Naive thymus-derived CD4-positive, alpha-beta T cell (primary cell): ENCODE results near the gene PRM3. TPM values are rescaled to one million over a fixed set of nuclear protein-coding genes. Genes with fewer than 3 reads are reported as not detected.

Source experiments
- ATAC-seq: fragments of 150-1000 bp; cut with Tn5 transposase; 2 replicates; pipeline ENCODE4 v1.10.0; 2021; ENCODE audit warnings: mild to moderate bottlenecking, moderate library complexity
- CTCF ChIA-PET: fragments of 350-600 bp; sonication (Branson Sonifier 250); formaldehyde crosslinking; loops from one replicate; lab custom pipeline; 2021; ENCODE audit warnings: antibody characterized with exemption; lab: Charles Lee
- POLR2A ChIA-PET: fragments of 350-600 bp; sonication (Branson Sonifier 250); formaldehyde crosslinking; loops from one replicate; lab custom pipeline; 2021; ENCODE audit warnings: antibody characterized with exemption, inconsistent platforms; lab: Charles Lee
- DNase-seq, 9 donors: peaks; one replicate each; pipeline versions ENCODE4 v3.0.0 to v3.0.0-alpha.2; 2020 to 2022; ENCODE audit warnings: mixed read lengths in 1 of 9
- H3K27ac ChIP-seq: one replicate; pipeline ENCODE4 v1.7.0; 2013; ENCODE audit warnings: mild to moderate bottlenecking, low read depth, low read length, moderate library complexity
- H3K27me3 ChIP-seq, 2 donors: one replicate each; pipeline ENCODE4 v1.7.0; 2013; ENCODE audit warnings: low read length in 2 of 2, mild to moderate bottlenecking in 2 of 2, moderate library complexity in 2 of 2; ENCODE audit not compliant: control insufficient read depth in 2 of 2, insufficient read depth in 2 of 2
- H3K36me3 ChIP-seq, 3 experiments: 1 replicate in 2 of 3; 2 replicates in 1 of 3; pipeline ENCODE4 v1.7.0; 2013; ENCODE audit warnings: low read length in 3 of 3, mild to moderate bottlenecking in 3 of 3, moderate library complexity in 1 of 3; ENCODE audit not compliant: insufficient read depth in 3 of 3, control insufficient read depth in 2 of 3
- H3K4me1 ChIP-seq, 2 donors: one replicate each; pipeline ENCODE4 v1.7.0; 2013; ENCODE audit warnings: low read length in 2 of 2, mild to moderate bottlenecking in 2 of 2, moderate library complexity in 1 of 2; ENCODE audit not compliant: control insufficient read depth in 2 of 2, insufficient read depth in 2 of 2
- H3K4me3 ChIP-seq: 2 replicates; pipeline ENCODE4 v1.7.0; 2013; ENCODE audit warnings: mild to moderate bottlenecking, low read length
- H3K9me3 ChIP-seq, 3 experiments: 1 replicate in 2 of 3; 2 replicates in 1 of 3; pipeline ENCODE4 v1.7.0; 2013; ENCODE audit warnings: low read length in 3 of 3; ENCODE audit not compliant: control insufficient read depth in 2 of 3
- H3K27ac Mint-ChIP-seq, 9 donors: one replicate each; pipeline ENCODE4 v1.8.0; 2020 to 2022; ENCODE audit warnings: mixed read lengths in 9 of 9, mild to moderate bottlenecking in 8 of 9, moderate library complexity in 5 of 9, inconsistent platforms in 2 of 9
- H3K27me3 Mint-ChIP-seq, 5 donors: one replicate each; pipeline ENCODE4 v1.8.0; 2021 to 2022; ENCODE audit warnings: mixed read lengths in 5 of 5, mild to moderate bottlenecking in 1 of 5
- H3K36me3 Mint-ChIP-seq, 5 donors: one replicate each; pipeline ENCODE4 v1.8.0; 2020 to 2022; ENCODE audit warnings: mixed read lengths in 5 of 5, mild to moderate bottlenecking in 3 of 5, inconsistent platforms in 1 of 5
- H3K4me1 Mint-ChIP-seq, 7 donors: one replicate each; pipeline ENCODE4 v1.8.0; 2020 to 2022; ENCODE audit warnings: mixed read lengths in 7 of 7, mild to moderate bottlenecking in 3 of 7, inconsistent platforms in 1 of 7
- H3K4me3 Mint-ChIP-seq, 10 donors: one replicate each; pipeline ENCODE4 v1.8.0; 2020 to 2022; ENCODE audit warnings: mild to moderate bottlenecking in 10 of 10, mixed read lengths in 10 of 10, moderate library complexity in 6 of 10, inconsistent platforms in 2 of 10
- H3K9me3 Mint-ChIP-seq, 11 donors: one replicate each; pipeline ENCODE4 v1.8.0; 2020 to 2022; ENCODE audit warnings: mixed read lengths in 11 of 11, mild to moderate bottlenecking in 4 of 11, inconsistent platforms in 1 of 11, moderate library complexity in 1 of 11
- intact Hi-C, 2 donors: fragments of 100-400 bp; cut with micrococcal nuclease; formaldehyde crosslinking; loops; one replicate each; pipeline ENCODE4 v1.15.1; 2023
- polyA plus RNA-seq, 2 donors: library from polyadenylated mRNA; unstranded; fragments of 300-500 nt; fragmentation: Illumina TruSeq; gene quantifications; one replicate each; pipeline ENCODE4 v1.2.3, GENCODE V29; 2021
- total RNA-seq, 6 experiments: library from RNA in 5 of 6; stranded (reverse) in 5 of 6; gene quantifications; 1 replicate in 5 of 6; 2 replicates in 1 of 6; pipeline ENCODE4 v1.2.3 and lab custom pipeline; 2021 to 2026

The PRM3 gene
- total and polyA plus RNA-seq, 7 experiments from 2014 or later: not detected

GRCh38 chr16:11271610-11272009 is 1.8 kb downstream of the PRM3 start:
- no peak for DNase-seq
- no peaks in the 10 kb centered on the region for H3K36me3 ChIP-seq
- H3K4me1 Mint-ChIP-seq: peaks cover 0 to 3% (median 0%) of the 10 kb centered on the region in 7 donors

GRCh38 chr16:11270602-11271162 is 2.7 kb downstream of the PRM3 start:
- H3K27ac Mint-ChIP-seq: peak overlapping the region in 1 of 9 donors; percentile 12

More at GRCh38 chr16:11271610-11272009, 1.8 kb downstream of the PRM3 start:
- Histone ChIP-seq H3K4me3 (no peak overlapping the region), H3K4me1 (no peaks in the 10 kb centered on the region), H3K27ac (no peak overlapping the region), H3K9me3 (no peaks in the 10 kb centered on the region), H3K27me3 (no peaks in the 10 kb centered on the region)
- no peak overlapping the region for H3K4me3 Mint-ChIP-seq
- peaks cover 0 to 4% (median 0%) of the 10 kb centered on the region in 5 donors for H3K36me3 Mint-ChIP-seq
- ChIA-PET POLR2A (interaction anchor here (0.9 kb wide), 1 partner anchor 15 kb away, joined by 5 read pairs; the partner anchor contains the start of gene SOCS1), CTCF (interaction anchor here (1.0 kb wide), 1 partner anchor 8 kb away, joined by 3 read pairs; no protein-coding TSS in a partner anchor)
- H3K27ac Mint-ChIP-seq: no peak overlapping the region
- peaks cover 0 to 4% (median 0%) of the 10 kb centered on the region in 11 donors for H3K9me3 Mint-ChIP-seq
- intact Hi-C loops: no loop called here
- H3K27me3 Mint-ChIP-seq: peaks cover 0 to 13% (median 0%) of the 10 kb centered on the region in 5 donors
- ATAC-seq: no peak

GRCh38 chr16:11268921-11269375 is 4.5 kb downstream of the PRM3 start, which contains the start of gene TNP2:
Gene TNP2 (minus strand): TSS chr16:11269325. CDS start chr16:11269262, 63 bp downstream.
- H3K4me3 ChIP-seq: no peak within 1 kb of the TSS

More at GRCh38 chr16:11270602-11271162, 2.7 kb downstream of the PRM3 start:
- no peak overlapping the region for H3K27ac ChIP-seq
- H3K36me3 ChIP-seq: no peaks in the 10 kb centered on the region
- H3K4me1 Mint-ChIP-seq: peaks cover 0 to 4% (median 0%) of the 10 kb centered on the region in 7 donors
- H3K9me3 Mint-ChIP-seq: peaks cover 0 to 4% (median 0%) of the 10 kb centered on the region in 11 donors
- peaks cover 0 to 13% (median 0%) of the 10 kb centered on the region in 5 donors for H3K27me3 Mint-ChIP-seq
- POLR2A ChIA-PET: interaction anchor here (1.0 kb wide), 1 partner anchor 12 kb away, joined by 3 read pairs; no protein-coding TSS in a partner anchor
- CTCF ChIA-PET: no interaction called here
- DNase-seq (no peak), ATAC-seq (no peak)
- H3K4me1 ChIP-seq: no peaks in the 10 kb centered on the region
- H3K9me3 ChIP-seq: no peaks in the 10 kb centered on the region
- no peak overlapping the region for H3K4me3 Mint-ChIP-seq
- no peak overlapping the region for H3K4me3 ChIP-seq
- intact Hi-C loops: no loop called here
- no peaks in the 10 kb centered on the region for H3K27me3 ChIP-seq
- peaks cover 0 to 4% (median 0%) of the 10 kb centered on the region in 5 donors for H3K36me3 Mint-ChIP-seq

GRCh38 chr16:11265124-11265523 is 8.3 kb downstream of the PRM3 start:
- Histone ChIP-seq H3K4me1 (peaks cover 14 to 25% of the 10 kb centered on the region in 2 donors), H3K36me3 (no peaks in the 10 kb centered on the region), H3K4me3 (no peak overlapping the region), H3K9me3 (no peaks in the 10 kb centered on the region), H3K27ac (no peak overlapping the region), H3K27me3 (no peaks in the 10 kb centered on the region)
- H3K36me3 Mint-ChIP-seq: peaks cover 0 to 5% (median 0%) of the 10 kb centered on the region in 5 donors
- ChIA-PET POLR2A (interaction anchor here (0.7 to 3.4 kb wide), 3 partner anchors 10 to 306 kb away, joined by 3 to 22 read pairs (median 3); partner anchors contain the start of gene SOCS1), CTCF (no interaction called here)
- peaks cover 18 to 34% (median 27%) of the 10 kb centered on the region in 7 donors for H3K4me1 Mint-ChIP-seq
- H3K4me3 Mint-ChIP-seq: no peak overlapping the region
- H3K9me3 Mint-ChIP-seq: peaks cover 0 to 4% (median 0%) of the 10 kb centered on the region in 11 donors
- DNase-seq: no peak
- H3K27ac Mint-ChIP-seq: peak overlapping the region in 4 of 9 donors; percentile 39 to 95 (median 82)
- intact Hi-C loops: no loop called here
- H3K27me3 Mint-ChIP-seq: peaks cover 0 to 14% (median 0%) of the 10 kb centered on the region in 5 donors
- ATAC-seq: no peak

More at GRCh38 chr16:11268921-11269375, 4.5 kb downstream of the PRM3 start, which contains the start of gene TNP2:
- ChIA-PET CTCF (no interaction called here), POLR2A (interaction anchor here (1.2 to 1.9 kb wide), 2 partner anchors 10 to 13 kb away, joined by 4 to 10 read pairs; partner anchors contain the start of gene SOCS1)
- H3K27me3 ChIP-seq: no peaks in the 10 kb centered on the region
- H3K4me1 ChIP-seq: peaks cover 4 to 12% of the 10 kb centered on the region in 2 donors
- DNase-seq: no peak
- Mint-ChIP-seq H3K4me3 (no peak within 1 kb of the TSS), H3K27me3 (peaks cover 0 to 13% (median 0%) of the 10 kb centered on the region in 5 donors), H3K27ac (peak within 1 kb of the TSS in 2 of 9 donors; percentile 9 to 17), H3K9me3 (peaks cover 0 to 4% (median 0%) of the 10 kb centered on the region in 11 donors), H3K4me1 (peaks cover 4 to 11% (median 8%) of the 10 kb centered on the region in 7 donors), H3K36me3 (peaks cover 0 to 4% (median 0%) of the 10 kb centered on the region in 5 donors)
- no peak within 1 kb of the TSS for H3K27ac ChIP-seq
- ATAC-seq: no peak
- intact Hi-C loops: no loop called here
- no peaks in the 10 kb centered on the region for H3K36me3 ChIP-seq
- H3K9me3 ChIP-seq: no peaks in the 10 kb centered on the region

- no peaks in the 10 kb centered on the region for H3K36me3 ChIP-seq
- H3K4me3 ChIP-seq: no peak overlapping the region
- H3K36me3 Mint-ChIP-seq: peaks cover 0 to 5% (median 0%) of the 10 kb centered on the region in 5 donors
- ChIA-PET CTCF (interaction anchor here (0.6 to 1.2 kb wide), 6 partner anchors 7 to 954 kb away, joined by 3 to 5 read pairs (median 4); no protein-coding TSS in a partner anchor), POLR2A (interaction anchor here (0.7 to 3.4 kb wide), 3 partner anchors 9 to 70 kb away, joined by 3 to 22 read pairs (median 6); partner anchors contain the start of gene SOCS1)
- H3K4me3 Mint-ChIP-seq: peak overlapping the region; percentile 34 to 79 (median 65)
- peaks cover 0 to 4% (median 0%) of the 10 kb centered on the region in 11 donors for H3K9me3 Mint-ChIP-seq
- H3K4me1 Mint-ChIP-seq: peaks cover 18 to 42% (median 33%) of the 10 kb centered on the region in 7 donors
- H3K27ac ChIP-seq: peak overlapping the region; percentile 33
- ATAC-seq (no peak), DNase-seq (no peak)
- intact Hi-C loops: no loop called here
- H3K27me3 Mint-ChIP-seq: peaks cover 0 to 14% (median 0%) of the 10 kb centered on the region in 5 donors
- H3K9me3 ChIP-seq: no peaks in the 10 kb centered on the region
- H3K27me3 ChIP-seq: no peaks in the 10 kb centered on the region
- peaks cover 14 to 25% of the 10 kb centered on the region in 2 donors for H3K4me1 ChIP-seq
- H3K27ac Mint-ChIP-seq: peak overlapping the region; percentile 78 to 95 (median 90)
Observed at GRCh38 chr16:11264155-11264832, 9.1 kb downstream of the PRM3 start.

GRCh38 chr16:11263737-11264136 is 9.7 kb downstream of the PRM3 start:
- Histone ChIP-seq H3K9me3 (no peaks in the 10 kb centered on the region), H3K4me3 (no peak overlapping the region), H3K27ac (peak overlapping the region; percentile 33), H3K27me3 (no peaks in the 10 kb centered on the region), H3K4me1 (peaks cover 14 to 28% of the 10 kb centered on the region in 2 donors), H3K36me3 (no peaks in the 10 kb centered on the region)
- Mint-ChIP-seq H3K9me3 (peaks cover 0 to 4% (median 0%) of the 10 kb centered on the region in 11 donors), H3K36me3 (peaks cover 0 to 5% (median 0%) of the 10 kb centered on the region in 5 donors), H3K27ac (peak overlapping the region; percentile 78 to 95 (median 90)), H3K4me3 (peak overlapping the region; percentile 34 to 79 (median 65)), H3K27me3 (peaks cover 0 to 12% (median 0%) of the 10 kb centered on the region in 5 donors), H3K4me1 (peaks cover 21 to 47% (median 37%) of the 10 kb centered on the region in 7 donors)
- intact Hi-C loops: no loop called here
- CTCF ChIA-PET: interaction anchor here (0.6 to 1.2 kb wide), 6 partner anchors 8 to 954 kb away, joined by 3 to 5 read pairs (median 4); no protein-coding TSS in a partner anchor
- POLR2A ChIA-PET: interaction anchor here (2.0 to 3.4 kb wide), 2 partner anchors 8 to 34 kb away, joined by 6 to 22 read pairs; partner anchors contain the start of gene SOCS1
- ATAC-seq (peak; percentile 83), DNase-seq (peak in 8 of 9 donors; percentile 35 to 71 (median 59))
